ENCODE results near the gene TXNDC16.
"Not testable (repeated sequence)": the region's sequence is repeated elsewhere in the genome, so short reads cannot be mapped to it uniquely, and the experiment has no call there.

Gene TXNDC16

GRCh38 chr14:52538623-52539022 lies 13.7 kb downstream of the TXNDC16 start:
- no peak for DNase-seq (ENCODE audit: low read depth, low spot score)

GRCh38 chr14:52536269-52536668 lies 16.0 kb downstream of the TXNDC16 start:
- DNase-seq (ENCODE audit: low read depth, low spot score), result no peak

DNA sequence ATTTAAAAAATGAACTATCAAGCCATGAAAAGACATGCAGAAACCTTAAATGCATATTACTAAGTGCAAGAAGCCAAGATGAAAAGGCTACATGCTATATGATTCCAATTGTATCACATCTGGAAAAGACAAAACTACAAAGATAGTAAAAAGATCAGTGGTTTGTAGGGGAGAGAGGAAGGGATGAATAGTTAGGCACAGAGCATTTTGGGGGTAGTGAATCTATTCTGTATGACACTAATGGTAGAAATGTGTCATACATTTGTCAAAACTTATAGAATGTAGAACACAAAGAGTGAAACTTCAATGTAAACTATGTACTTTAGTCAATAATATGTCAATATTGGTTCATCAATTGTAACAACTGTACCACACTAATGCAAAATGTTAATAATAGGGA lies 20.8 kb downstream of the TXNDC16 start:
- no peak for DNase-seq (ENCODE audit: low read depth, low spot score)

GRCh38 chr14:52527052-52527451 lies 25.3 kb downstream of the TXNDC16 start:
- no peak for DNase-seq (ENCODE audit: low read depth, low spot score)

- no peak for DNase-seq (ENCODE audit: low read depth, low spot score)
These were observed 29.5 kb downstream of the TXNDC16 start for GRCh38 chr14:52522581-52523345.

DNA sequence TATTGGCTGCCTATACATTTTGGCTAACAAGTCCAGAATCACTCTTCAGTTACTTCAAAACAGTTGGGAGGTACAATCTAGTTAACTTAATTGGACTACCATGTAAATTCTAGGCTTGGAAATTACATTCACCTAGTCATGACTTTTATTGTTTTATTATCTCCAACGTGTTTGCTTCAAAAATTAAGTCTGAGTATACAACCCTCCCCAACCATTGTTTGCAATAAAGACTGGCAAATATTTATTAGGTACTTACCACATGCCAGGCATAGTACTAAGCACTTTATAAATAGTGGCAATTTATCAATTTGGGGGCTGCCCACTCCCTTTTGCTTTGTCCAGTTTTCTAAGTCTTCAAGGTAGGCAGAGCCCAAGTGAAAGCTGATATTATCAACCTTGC lies 30.3 kb downstream of the TXNDC16 start:
- DNase-seq (ENCODE audit: low read depth, low spot score), result no peak

DNA sequence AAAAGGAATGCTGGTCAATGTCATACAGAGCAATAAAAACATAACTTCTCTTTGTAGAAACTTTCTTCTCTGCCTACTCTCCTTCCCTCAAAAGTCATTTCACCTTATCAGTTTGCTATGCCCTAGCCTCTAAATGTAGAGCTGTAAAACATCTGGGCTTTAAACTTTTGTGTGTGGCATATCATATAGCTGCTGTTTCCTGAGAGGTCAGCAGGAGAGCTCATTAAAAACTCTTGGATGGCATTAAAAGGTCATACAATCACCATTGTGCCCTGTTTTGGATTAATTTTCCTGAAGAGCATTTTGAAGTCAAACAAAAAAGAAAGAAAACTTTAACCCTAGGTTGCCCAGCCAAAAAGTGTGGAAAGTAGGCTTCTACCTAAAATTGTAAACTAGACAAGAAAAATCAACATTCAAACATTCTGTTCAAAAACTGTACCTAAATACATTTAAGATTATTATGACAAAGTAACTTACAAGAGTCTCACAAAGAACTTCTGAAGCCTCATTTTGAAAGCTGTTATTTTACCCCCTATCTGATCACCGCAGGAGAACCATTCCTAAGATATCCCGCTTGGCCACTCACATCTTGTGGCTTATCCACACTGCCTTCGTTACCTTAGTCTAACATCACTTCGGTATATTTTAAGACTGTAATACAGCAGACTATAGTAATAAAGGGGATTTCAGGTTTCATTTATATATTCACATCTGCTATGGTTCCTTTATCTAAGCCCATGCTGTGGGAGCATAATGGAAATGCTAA lies 38.1 kb downstream of the TXNDC16 start:
- DNase-seq (ENCODE audit: low read depth, low spot score), result no peak

DNA sequence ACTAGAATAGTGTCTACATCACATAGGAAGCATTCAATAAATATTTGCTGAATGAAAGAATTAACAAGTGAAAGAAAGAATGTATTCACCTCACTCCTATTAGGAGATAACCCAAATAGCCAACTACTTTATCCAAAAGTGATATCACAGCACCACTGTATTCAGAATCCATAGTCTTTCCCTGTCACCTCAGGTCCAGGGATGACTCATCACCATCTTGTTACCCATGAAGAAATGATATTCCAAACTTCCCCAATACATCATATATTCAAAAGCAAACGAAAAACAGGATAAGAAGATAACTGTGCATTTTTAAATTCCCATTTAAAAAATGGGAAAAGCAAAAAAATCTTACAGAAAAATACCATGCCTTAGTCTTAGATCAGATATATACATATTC lies 39.1 kb downstream of the TXNDC16 start:
- DNase-seq (ENCODE audit: low read depth, low spot score), result no peak

DNA sequence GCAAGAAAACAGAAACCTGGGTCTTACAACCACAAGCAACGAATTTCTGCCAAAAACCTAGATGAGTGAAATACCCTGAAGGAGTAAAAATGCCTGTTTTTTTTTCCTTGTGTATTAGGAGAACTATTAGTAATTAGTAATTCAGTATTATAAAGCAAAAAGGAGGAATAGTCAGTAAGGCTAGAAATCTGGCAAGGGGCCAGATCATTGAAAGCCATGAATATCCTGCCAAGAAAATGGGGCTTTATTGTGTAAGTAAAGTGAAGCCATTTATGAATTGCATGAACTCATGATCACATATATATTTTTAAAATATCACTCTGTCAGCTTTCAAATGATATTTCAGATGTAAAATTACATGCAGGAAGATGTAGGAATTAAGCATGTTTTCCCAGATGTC lies 57.9 kb downstream of the TXNDC16 start:
- no peak for DNase-seq (ENCODE audit: low read depth, low spot score)

DNA sequence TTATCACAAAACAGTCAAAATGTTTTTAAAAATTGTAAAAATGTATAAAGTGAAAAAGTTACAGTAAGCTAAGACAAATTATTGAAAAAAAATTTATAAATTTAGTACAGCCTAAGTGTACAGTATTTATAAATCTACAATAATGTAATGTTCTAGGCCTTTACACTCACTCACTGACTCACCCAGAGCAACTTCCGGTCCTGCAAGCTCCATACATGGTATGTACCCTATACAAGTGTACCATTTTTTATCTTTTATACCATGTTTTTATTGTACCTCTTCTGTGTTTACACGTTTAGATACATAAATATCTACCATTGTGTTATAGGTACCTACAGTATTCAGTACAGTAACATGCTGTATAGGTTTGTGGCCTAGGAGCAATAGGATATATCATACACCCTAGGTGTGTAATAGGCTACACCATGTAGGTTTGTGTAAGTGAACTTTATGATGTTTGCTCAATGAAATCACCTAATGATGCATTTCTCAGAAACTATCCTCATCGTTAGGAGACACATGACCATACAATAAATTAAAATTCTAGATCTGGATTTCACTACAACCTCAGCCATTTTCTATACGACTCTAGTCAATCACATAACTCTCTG lies 66.8 kb downstream of the TXNDC16 start:
- DNase-seq (ENCODE audit: low read depth, low spot score), result no peak

GRCh38 chr14:52481864-52482263 lies 70.4 kb downstream of the TXNDC16 start:
- DNase-seq (ENCODE audit: low read depth, low spot score), result no peak

DNA sequence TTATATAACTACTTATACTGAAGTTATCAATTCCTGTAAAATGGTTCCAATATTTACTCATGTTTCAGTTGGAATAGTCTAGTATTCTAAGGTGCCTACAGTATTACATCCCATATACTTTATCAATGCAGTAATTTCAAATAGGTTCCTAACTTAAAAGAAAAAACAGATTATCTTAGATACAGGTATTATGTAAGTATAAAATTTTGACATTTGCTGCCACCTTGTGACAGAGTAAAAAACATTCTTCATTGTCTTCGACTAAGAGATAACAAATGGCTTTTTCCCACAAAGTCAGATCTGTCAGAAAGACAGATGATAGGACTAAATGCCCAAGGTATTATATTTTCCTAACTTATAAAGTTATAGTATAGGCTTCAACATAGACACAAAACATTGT lies 78.7 kb downstream of the TXNDC16 start:
- DNase-seq (ENCODE audit: low read depth, low spot score), result no peak

- no peak for DNase-seq (ENCODE audit: low read depth, low spot score)
These were observed 79.6 kb downstream of the TXNDC16 start for GRCh38 chr14:52472728-52473127.

- not testable (repeated sequence) for DNase-seq (ENCODE audit: low read depth, low spot score)
These were observed 80.1 kb downstream of the TXNDC16 start for GRCh38 chr14:52472251-52472650.

DNA sequence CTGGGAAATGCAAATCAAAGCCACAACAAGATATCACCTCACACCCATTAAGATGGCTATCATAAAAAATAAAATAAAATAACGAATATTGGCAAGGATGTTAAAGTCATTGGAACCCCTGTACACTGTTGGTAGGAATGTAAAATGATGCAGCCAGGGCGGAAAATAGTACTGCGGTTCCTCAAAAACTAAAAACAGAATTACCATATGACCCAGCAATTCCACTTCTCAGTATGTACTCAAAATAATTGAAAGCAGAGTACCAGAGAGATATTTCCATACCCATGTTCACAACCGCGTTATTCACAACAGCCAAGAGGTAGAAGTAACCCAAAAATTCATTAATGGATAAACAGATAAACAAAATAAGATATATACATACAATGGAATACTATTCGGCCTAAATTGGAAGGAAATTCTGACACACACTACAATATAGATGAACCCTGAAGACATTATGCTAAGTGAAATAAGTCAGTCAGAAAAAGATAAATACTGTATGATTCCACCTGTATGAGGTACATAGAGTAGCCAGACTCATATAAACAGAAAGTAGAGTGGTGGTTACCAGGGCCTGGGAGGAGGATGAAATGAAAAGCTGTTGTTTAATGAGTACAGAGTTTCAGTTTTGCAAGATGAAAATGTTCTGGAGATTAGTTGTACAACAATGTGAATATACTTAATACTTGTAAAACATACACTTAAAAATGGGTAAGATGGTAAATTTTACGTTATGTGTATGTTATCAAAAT lies 84.6 kb downstream of the TXNDC16 start:
- no peak for DNase-seq (ENCODE audit: low read depth, low spot score)

DNA sequence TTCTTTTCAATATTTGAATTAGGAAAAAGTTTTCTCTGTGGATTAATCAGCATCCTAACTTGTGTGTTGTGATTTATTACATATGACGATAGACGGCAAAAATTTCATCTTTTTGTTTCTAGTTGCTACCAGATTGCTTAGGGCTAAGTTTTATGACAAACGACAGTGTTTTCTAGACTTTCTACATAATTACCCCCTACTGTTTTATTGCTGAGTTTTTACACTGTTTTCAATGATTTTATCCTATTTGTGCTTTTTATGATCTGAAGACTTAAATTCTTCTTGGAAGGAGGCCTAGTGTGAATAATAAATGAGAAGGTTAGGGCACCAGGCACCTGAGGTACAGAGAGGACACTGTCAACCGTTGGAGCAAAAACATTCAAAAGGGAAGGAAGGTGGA lies 88.1 kb downstream of the TXNDC16 start:
- DNase-seq (ENCODE audit: low read depth, low spot score), result no peak

GRCh38 chr14:52463375-52463774 lies 88.9 kb downstream of the TXNDC16 start:
- no peak for DNase-seq (ENCODE audit: low read depth, low spot score)

DNA sequence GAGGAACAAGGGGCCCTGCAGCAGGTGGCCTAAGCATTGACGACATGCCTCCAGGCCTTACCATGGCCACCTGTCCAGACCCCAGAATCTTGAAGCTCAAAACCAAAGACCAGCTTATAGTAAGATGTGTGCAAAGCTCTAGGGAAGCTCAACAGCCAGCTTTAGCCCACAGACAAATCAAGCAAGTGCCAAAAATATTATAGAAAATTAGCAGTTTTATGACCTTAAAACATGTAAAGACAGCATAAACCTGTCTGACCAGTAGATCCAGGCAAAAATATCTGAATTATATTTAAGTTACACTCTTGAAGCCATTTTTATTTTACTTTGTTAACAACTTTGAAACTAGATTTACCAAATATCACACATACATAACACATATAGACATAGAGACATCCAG lies 90.6 kb downstream of the TXNDC16 start:
- no peak for DNase-seq (ENCODE audit: low read depth, low spot score)

DNA sequence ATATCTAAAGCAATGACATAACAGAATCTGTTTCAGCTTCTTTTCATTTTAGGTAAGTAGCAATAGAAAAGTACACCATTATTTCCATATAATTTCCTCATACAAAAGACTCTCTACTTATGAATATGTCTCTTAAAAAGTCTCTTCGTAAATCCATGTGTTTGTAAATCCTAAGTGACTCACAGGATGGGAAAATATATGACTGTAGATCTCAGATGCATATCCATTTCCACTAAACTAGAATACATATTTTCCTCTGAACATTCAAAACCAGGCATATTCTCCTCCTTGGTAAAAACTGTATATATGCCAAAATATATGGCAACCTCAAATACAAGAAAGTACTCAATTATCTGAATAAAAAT lies 93.6 kb downstream of the TXNDC16 start:
- DNase-seq (ENCODE audit: low read depth, low spot score), result no peak

DNA sequence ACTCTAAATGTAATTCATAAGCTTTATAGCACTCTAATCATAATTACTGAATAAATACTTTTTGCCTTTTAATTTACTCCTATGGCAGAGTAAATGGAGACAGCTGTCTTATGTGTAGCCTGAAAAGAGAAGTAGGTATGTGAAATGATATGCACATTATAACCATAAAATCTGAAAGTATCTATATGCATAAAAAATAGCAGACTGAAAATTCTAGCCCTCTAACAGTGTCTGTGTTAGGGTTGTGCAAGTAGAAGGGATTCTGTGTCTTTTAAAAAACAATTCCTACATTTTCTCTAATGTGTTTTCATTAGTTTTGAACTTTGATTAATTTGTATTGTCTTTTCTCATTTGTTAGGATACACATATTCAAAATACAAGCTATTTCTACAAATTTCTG lies 94.9 kb downstream of the TXNDC16 start:
- DNase-seq (ENCODE audit: low read depth, low spot score), result no peak

GRCh38 chr14:52455291-52456088 lies 96.8 kb downstream of the TXNDC16 start:
- no peak for DNase-seq (ENCODE audit: low read depth, low spot score)

Data from iPS DF 19.7 (cell line).